CD4-positive, alpha-beta T cell (primary cell): ENCODE results near the gene ALOX12B. TPM values are rescaled to one million over a fixed set of nuclear protein-coding genes. Genes with fewer than 3 reads are reported as not detected.

Experiments
- ATAC-seq: fragments of 200-7000 bp; cut with Tn5 transposase; one replicate; pipeline ENCODE4 v1.10.0; 2022; ENCODE audit warnings: mild to moderate bottlenecking; ENCODE audit not compliant: poor library complexity
- CTCF ChIA-PET: fragments of 350-600 bp; sonication (Branson Sonifier 250); formaldehyde crosslinking; loops from one replicate; lab custom pipeline; 2021; ENCODE audit warnings: antibody characterized with exemption, inconsistent platforms; lab: Charles Lee
- POLR2A ChIA-PET: fragments of 350-600 bp; sonication (Branson Sonifier 250); formaldehyde crosslinking; loops from one replicate; lab custom pipeline; 2021; ENCODE audit warnings: antibody characterized with exemption, inconsistent platforms; lab: Charles Lee
- DNase-seq, 14 experiments: peaks; one replicate each; pipeline ENCODE4 v3.0.0-alpha.2; 2013 to 2020; ENCODE audit warnings: mixed read lengths in 2 of 14
- H3K27ac ChIP-seq, 2 donors: one replicate each; pipeline versions ENCODE4 v1.5.1 to v1.7.0; 2013; ENCODE audit warnings: low read length in 2 of 2, low read depth in 1 of 2, mild to moderate bottlenecking in 1 of 2
- H3K27me3 ChIP-seq, 2 experiments: 1 replicate in 1 of 2; 2 replicates in 1 of 2; pipeline versions ENCODE4 v1.6.1 to v1.7.0; 2013; ENCODE audit warnings: low read length in 2 of 2, control low read depth in 1 of 2, mild to moderate bottlenecking in 1 of 2, moderate library complexity in 1 of 2; ENCODE audit not compliant: insufficient read depth in 2 of 2, control insufficient read depth in 1 of 2
- H3K36me3 ChIP-seq: one replicate; pipeline ENCODE4 v1.6.1; 2013; ENCODE audit warnings: low read length, control low read depth; ENCODE audit not compliant: insufficient read depth
- H3K4me1 ChIP-seq: one replicate; pipeline ENCODE4 v1.6.1; 2013; ENCODE audit warnings: low read length, control low read depth; ENCODE audit not compliant: insufficient read depth
- H3K4me3 ChIP-seq: one replicate; pipeline ENCODE4 v1.5.1; 2013; ENCODE audit warnings: mild to moderate bottlenecking, low read length, moderate library complexity
- H3K9me3 ChIP-seq, 2 experiments: 1 replicate in 1 of 2; 2 replicates in 1 of 2; pipeline versions ENCODE4 v1.6.1 to v1.7.0; 2013; ENCODE audit warnings: low read length in 2 of 2, mild to moderate bottlenecking in 2 of 2, control low read depth in 1 of 2, moderate library complexity in 1 of 2; ENCODE audit not compliant: control insufficient read depth in 1 of 2, insufficient read depth in 1 of 2
- H3K27ac Mint-ChIP-seq: one replicate; pipeline ENCODE4 v1.8.0; 2020; ENCODE audit warnings: mixed read lengths
- H3K27me3 Mint-ChIP-seq: one replicate; pipeline ENCODE4 v1.8.0; 2021; ENCODE audit warnings: mixed read lengths
- H3K36me3 Mint-ChIP-seq: one replicate; pipeline ENCODE4 v1.8.0; 2021; ENCODE audit warnings: low read depth, mixed read lengths
- H3K4me1 Mint-ChIP-seq: one replicate; pipeline ENCODE4 v1.8.0; 2021; ENCODE audit warnings: low read depth, mixed read lengths
- H3K4me3 Mint-ChIP-seq: one replicate; pipeline ENCODE4 v1.8.0; 2020; ENCODE audit warnings: mild to moderate bottlenecking, mixed read lengths
- H3K9me3 Mint-ChIP-seq: one replicate; pipeline ENCODE4 v1.8.0; 2020; ENCODE audit warnings: mixed read lengths
- intact Hi-C, 2 experiments: fragments of 100-400 bp; cut with DNase I in 1 of 2; cut with micrococcal nuclease in 1 of 2; formaldehyde crosslinking; loops; one replicate each; pipeline versions ENCODE4 v1.15.1 to v1.9.0; 2023 to 2025; cut with DNase I, micrococcal nuclease
- total RNA-seq, 174 experiments: library from RNA in 2 of 174; stranded (reverse) in 2 of 174; gene quantifications; one replicate each; pipeline ENCODE4 v1.2.3 and lab custom pipeline; 2021 to 2026
- TF ChIP-seq, protein P1 (sequence below): fragments of 200-600 bp; IDR thresholded peaks from one replicate; pipeline ENCODE4 v1.8.0; 2022; ENCODE audit warnings: antibody characterized with exemption, mild to moderate bottlenecking

Gene ALOX12B
- total RNA-seq, 2 experiments from 2014 or later: 0.41 TPM; not detected in 1

GRCh38 chr17:8074554-8074953 lies 13.0 kb downstream of the ALOX12B start:
- ATAC-seq: no peak
- Histone ChIP-seq H3K4me3 (no peak overlapping the region), H3K9me3 (peaks cover 0 to 5% of the 10 kb centered on the region in 2 experiments), H3K27me3 (peaks cover 27 to 39% of the 10 kb centered on the region in 2 experiments), H3K27ac (no peak overlapping the region), H3K4me1 (peaks cover 32% of the 10 kb centered on the region), H3K36me3 (no peaks in the 10 kb centered on the region)
- TF ChIP-seq, protein P1, sequence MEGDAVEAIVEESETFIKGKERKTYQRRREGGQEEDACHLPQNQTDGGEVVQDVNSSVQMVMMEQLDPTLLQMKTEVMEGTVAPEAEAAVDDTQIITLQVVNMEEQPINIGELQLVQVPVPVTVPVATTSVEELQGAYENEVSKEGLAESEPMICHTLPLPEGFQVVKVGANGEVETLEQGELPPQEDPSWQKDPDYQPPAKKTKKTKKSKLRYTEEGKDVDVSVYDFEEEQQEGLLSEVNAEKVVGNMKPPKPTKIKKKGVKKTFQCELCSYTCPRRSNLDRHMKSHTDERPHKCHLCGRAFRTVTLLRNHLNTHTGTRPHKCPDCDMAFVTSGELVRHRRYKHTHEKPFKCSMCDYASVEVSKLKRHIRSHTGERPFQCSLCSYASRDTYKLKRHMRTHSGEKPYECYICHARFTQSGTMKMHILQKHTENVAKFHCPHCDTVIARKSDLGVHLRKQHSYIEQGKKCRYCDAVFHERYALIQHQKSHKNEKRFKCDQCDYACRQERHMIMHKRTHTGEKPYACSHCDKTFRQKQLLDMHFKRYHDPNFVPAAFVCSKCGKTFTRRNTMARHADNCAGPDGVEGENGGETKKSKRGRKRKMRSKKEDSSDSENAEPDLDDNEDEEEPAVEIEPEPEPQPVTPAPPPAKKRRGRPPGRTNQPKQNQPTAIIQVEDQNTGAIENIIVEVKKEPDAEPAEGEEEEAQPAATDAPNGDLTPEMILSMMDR: no peak
- Mint-ChIP-seq H3K27ac (no peak overlapping the region), H3K27me3 (peaks cover 44% of the 10 kb centered on the region), H3K36me3 (peaks cover 4% of the 10 kb centered on the region), H3K4me3 (no peak overlapping the region), H3K9me3 (no peaks in the 10 kb centered on the region), H3K4me1 (peaks cover 31% of the 10 kb centered on the region)
- ChIA-PET CTCF (interaction anchor here (1.5 to 2.6 kb wide), 12 partner anchors 9 to 387 kb away, joined by 3 to 59 read pairs (median 8); partner anchors contain the start of genes ALOXE3, CNTROB, TRAPPC1 and WRAP53), POLR2A (interaction anchor here (1.4 to 2.5 kb wide), 2 partner anchors 14 to 45 kb away, joined by 9 to 24 read pairs; partner anchors contain the start of gene ALOXE3)
- no peak for DNase-seq
- intact Hi-C loops: no loop called here

- no peaks in the 10 kb centered on the region for H3K9me3 Mint-ChIP-seq
- peaks cover 44% of the 10 kb centered on the region for H3K27me3 Mint-ChIP-seq
- peak; percentile 75 to 95 (median 83) for DNase-seq
- Histone ChIP-seq H3K4me3 (peak overlapping the region; percentile 31), H3K27ac (no peak overlapping the region), H3K36me3 (no peaks in the 10 kb centered on the region), H3K27me3 (peaks cover 27 to 39% of the 10 kb centered on the region in 2 experiments), H3K4me1 (peaks cover 25% of the 10 kb centered on the region), H3K9me3 (peaks cover 0 to 5% of the 10 kb centered on the region in 2 experiments)
- no peaks in the 10 kb centered on the region for H3K36me3 Mint-ChIP-seq
- ChIA-PET CTCF (interaction anchor here (0.5 to 2.6 kb wide), 32 partner anchors 9 to 924 kb away, joined by 3 to 59 read pairs (median 4); partner anchors contain the start of genes ALOX12B, ALOXE3, AURKB and CNTROB), POLR2A (interaction anchor here (0.7 to 2.5 kb wide), 7 partner anchors 12 to 387 kb away, joined by 3 to 24 read pairs (median 5); partner anchors contain the start of genes ALOXE3, CTC1 and PFAS)
- peak overlapping the region; percentile 18 for H3K27ac Mint-ChIP-seq
- peak; percentile 94 for ATAC-seq
- intact Hi-C loops: loop anchor here in 1 of 2 experiments (2.0 kb wide), 1 partner anchor 45 kb away; the partner anchor contains the start of gene ALOXE3
- peak overlapping the region; percentile 87 for H3K4me3 Mint-ChIP-seq
- H3K4me1 Mint-ChIP-seq: peaks cover 26% of the 10 kb centered on the region
- TF ChIP-seq, protein P1: peak; percentile 91
These were observed 13.7 kb downstream of the ALOX12B start for GRCh38 chr17:8073627-8074484.

- ChIA-PET CTCF (interaction anchor here (0.6 to 2.6 kb wide), 28 partner anchors 8 to 925 kb away, joined by 3 to 59 read pairs (median 4); partner anchors contain the start of genes ALOX12B, ALOXE3, AURKB and CNTROB), POLR2A (interaction anchor here (1.0 to 2.5 kb wide), 6 partner anchors 13 to 386 kb away, joined by 3 to 24 read pairs (median 6); partner anchors contain the start of genes ALOXE3, CTC1 and PFAS)
- peak; percentile 48 for ATAC-seq
- Mint-ChIP-seq H3K9me3 (no peaks in the 10 kb centered on the region), H3K36me3 (no peaks in the 10 kb centered on the region), H3K27ac (peak overlapping the region; percentile 18), H3K4me1 (peaks cover 26% of the 10 kb centered on the region), H3K27me3 (peaks cover 48% of the 10 kb centered on the region), H3K4me3 (peak overlapping the region; percentile 75)
- Histone ChIP-seq H3K36me3 (no peaks in the 10 kb centered on the region), H3K4me1 (peaks cover 24% of the 10 kb centered on the region), H3K4me3 (peak overlapping the region; percentile 47), H3K27me3 (peaks cover 27 to 39% of the 10 kb centered on the region in 2 experiments), H3K27ac (no peak overlapping the region), H3K9me3 (peaks cover 0 to 5% of the 10 kb centered on the region in 2 experiments)
- TF ChIP-seq, protein P1: no peak
- peak in 13 of 14 experiments; percentile 16 to 66 (median 26) for DNase-seq
- intact Hi-C loops: loop anchor here in 1 of 2 experiments (2.0 kb wide), 1 partner anchor 46 kb away; the partner anchor contains the start of gene ALOXE3
These were observed 14.6 kb downstream of the ALOX12B start for GRCh38 chr17:8072729-8073461.
